ENCODE data around the gene MESP1. TPM values are rescaled to one million over a fixed set of nuclear protein-coding genes. Genes with fewer than 3 reads are reported as not detected.

MESP1 gene
- total RNA-seq, 1 experiment from 2014 or later = 8.8 TPM

- H3K9me3 ChIP-seq (ENCODE audit: control insufficient read depth in 1 of 2, insufficient read depth in 1 of 2, low read depth in 1 of 2, low read length in 2 of 2) = no peaks in the 10 kb centered on the region
- no peaks in the 10 kb centered on the region for H4K20me1 ChIP-seq (ENCODE audit: insufficient read depth)
- ChIA-PET CTCF (no interaction called here), POLR2A (no interaction called here), RAD21 (ENCODE audit: low non-redundant PET in 1 of 2, low total read pairs in 2 of 2, uncharacterized antibody in 2 of 2, unreplicated experiment in 2 of 2) (no interaction called here)
- no peaks in the 10 kb centered on the region for H3K79me2 ChIP-seq (ENCODE audit: insufficient read depth, low read length)
- no TSS peak for BruUV-seq (replicated peaks)
- no peak overlapping the region for H3K9ac ChIP-seq (ENCODE audit: low read length)
- no peaks in the 10 kb centered on the region for H3K9me2 ChIP-seq (ENCODE audit: insufficient read depth)
- no peaks in the 10 kb centered on the region for H3K4me1 ChIP-seq (ENCODE audit: control insufficient read depth in 1 of 2, insufficient read depth in 2 of 2, low read length in 2 of 2)
- DNase-seq (ENCODE audit: low read depth, low spot score) (no peak), ATAC-seq (no peak)
- TF ChIP-seq EZH2 (IDR thresholded peaks at IDR 0.05) (no peak), SP1 (IDR thresholded peaks at IDR 0.05; ENCODE audit: low read depth) (no peak), ZNF274 (IDR thresholded peaks at IDR 0.05; ENCODE audit: low read depth, low read length) (no peak)
- H3K36me3 ChIP-seq (ENCODE audit: control insufficient read depth in 1 of 2, insufficient read depth in 2 of 2, low read length in 2 of 2) = no peaks in the 10 kb centered on the region
- no peaks in the 10 kb centered on the region for H3K27me3 ChIP-seq (ENCODE audit: insufficient read depth, low read length)
- H2AFZ ChIP-seq (ENCODE audit: low read depth, low read length, poor library complexity, severe bottlenecking) = no peak overlapping the region
- no peak overlapping the region for H3K27ac ChIP-seq (ENCODE audit: low read depth, low read length)
- no peak overlapping the region for H3K4me3 ChIP-seq (replicated peaks in 1 of 2; ENCODE audit: low read depth in 1 of 2, low read length in 2 of 2)
- intact Hi-C loops (cut with micrococcal nuclease) = no loop called here
- no peak overlapping the region for H3K4me2 ChIP-seq (ENCODE audit: low read length)
These were observed 46.6 kb downstream of the MESP1 start for GRCh38 chr15:89704411-89704810.

Other genes starting within 250 kb of the MESP1 start
- 24.8 TPM for gene TICRR, start 175.8 kb downstream of the MESP1 start, total RNA-seq (2021; ENCODE audit: unreplicated experiment)
- gene KIF7, start 95.8 kb downstream of the MESP1 start, total RNA-seq (2021; ENCODE audit: unreplicated experiment) = 0.12 TPM
- gene PLIN1, start 71.9 kb downstream of the MESP1 start, total RNA-seq (2021; ENCODE audit: unreplicated experiment) = 0.32 TPM
- gene PEX11A, start 60.5 kb downstream of the MESP1 start, total RNA-seq (2021; ENCODE audit: unreplicated experiment) = 7.1 TPM
- gene WDR93, start 60.4 kb downstream of the MESP1 start, total RNA-seq (2021; ENCODE audit: unreplicated experiment) = 0.42 TPM
- gene MESP2, start 25.1 kb upstream of the MESP1 start, total RNA-seq (2021; ENCODE audit: unreplicated experiment) = 0.20 TPM
- 1.5 TPM for gene ANPEP, start 63.6 kb upstream of the MESP1 start, total RNA-seq (2021; ENCODE audit: unreplicated experiment)
- gene AP3S2, start 142.7 kb upstream of the MESP1 start, total RNA-seq (2021; ENCODE audit: unreplicated experiment) = 23.3 TPM
- 8.8 TPM for gene ARPIN, start 161.7 kb upstream of the MESP1 start, total RNA-seq (2021; ENCODE audit: unreplicated experiment)